Vagina (tissue), 2 donors: ENCODE results near the gene ATAD3B. TPM values are rescaled to one million over a fixed set of nuclear protein-coding genes. Genes with fewer than 3 reads are reported as not detected.

Source experiments
- DNase-seq, 2 donors: peaks; one replicate each; pipeline ENCODE4 v3.0.0-alpha.2; 2017; ENCODE audit errors: extremely low spot score in 2 of 2
- H3K27ac ChIP-seq: fragments of 200-600 bp; sonication (generic); one replicate; pipeline ENCODE4 v1.5.1; 2019
- H3K27me3 ChIP-seq: fragments of 200-600 bp; sonication (generic); one replicate; pipeline ENCODE4 v1.5.1; 2019
- H3K36me3 ChIP-seq, 2 donors: fragments of 200-600 bp; sonication (generic); one replicate each; pipeline ENCODE4 v1.5.1; 2017 to 2019
- H3K4me1 ChIP-seq: fragments of 200-600 bp; sonication (generic); one replicate; pipeline ENCODE4 v1.5.1; 2019
- H3K4me3 ChIP-seq, 2 donors: fragments of 200-600 bp; sonication (generic); 1 replicate in 1 of 2; 2 replicates in 1 of 2; pipeline ENCODE4 v1.5.1; 2016 to 2019
- H3K9me3 ChIP-seq: fragments of 200-600 bp; sonication (generic); one replicate; pipeline ENCODE4 v1.5.1; 2019
- CTCF ChIP-seq, 3 experiments: fragments of 450-650 bp in 2 of 3; fragments of 200-600 bp in 1 of 3; sonication (generic) in 1 of 3; IDR thresholded peaks; one replicate each; pipeline ENCODE4 v1.5.1; 2017 to 2019; ENCODE audit warnings: antibody characterized with exemption in 3 of 3, mild to moderate bottlenecking in 2 of 3, moderate library complexity in 2 of 3
- POLR2A ChIP-seq, 2 donors: fragments of 450-650 bp; IDR thresholded peaks; one replicate each; pipeline ENCODE4 v1.6.1; 2017; ENCODE audit warnings: antibody characterized with exemption in 2 of 2, mild to moderate bottlenecking in 2 of 2, moderate library complexity in 2 of 2
- POLR2AphosphoS5 ChIP-seq, 2 donors: sonication (generic); formaldehyde crosslinking; IDR thresholded peaks; one replicate each; pipeline ENCODE4 v1.9.0; 2017; ENCODE audit warnings: antibody characterized with exemption in 2 of 2, mild to moderate bottlenecking in 2 of 2, low read depth in 1 of 2; ENCODE audit not compliant: insufficient read depth in 1 of 2
- intact Hi-C: fragments of 100-400 bp; cut with DNase I; formaldehyde crosslinking; loops from one replicate; pipeline ENCODE4 v1.15.1; 2023
- total RNA-seq: library from RNA; depleted of rRNA; stranded (reverse); fragments of >200 nt; gene quantifications from one replicate; pipeline ENCODE4 v1.2.3, GENCODE V29; 2016

Gene ATAD3B
- total RNA-seq, 1 donor from 2014 or later = 17.7 TPM

- DNase-seq = no peak
- no peaks in the 10 kb centered on the region for H3K36me3 ChIP-seq
- intact Hi-C loops = no loop called here
- H3K4me3 ChIP-seq = peak overlapping the region; percentile 56 to 84
- peak; percentile 75 to 81 for TF ChIP-seq POLR2AphosphoS5 (IDR thresholded peaks at IDR 0.05; ENCODE audit: insufficient read depth in 1 of 2, low read depth in 1 of 2)
- TF ChIP-seq POLR2A (IDR thresholded peaks at IDR 0.05) = no peak
- peaks cover 86% of the 10 kb centered on the region for H3K4me1 ChIP-seq
- H3K27me3 ChIP-seq = no peaks in the 10 kb centered on the region
- no peaks in the 10 kb centered on the region for H3K9me3 ChIP-seq
- peak overlapping the region; percentile 90 for H3K27ac ChIP-seq
Observed at GRCh38 chr1:1432951-1433803, 38.4 kb upstream of the ATAD3B start.

GRCh38 chr1:1433804-1434130 is 37.8 kb upstream of the ATAD3B start:
- peak overlapping the region; percentile 56 to 84 for H3K4me3 ChIP-seq
- H3K27ac ChIP-seq = peak overlapping the region; percentile 90
- intact Hi-C loops = no loop called here
- peaks cover 86% of the 10 kb centered on the region for H3K4me1 ChIP-seq
- no peak for DNase-seq
- H3K27me3 ChIP-seq = no peaks in the 10 kb centered on the region
- peak in 1 of 2 donors; percentile 9 for TF ChIP-seq POLR2AphosphoS5 (IDR thresholded peaks at IDR 0.05; ENCODE audit: insufficient read depth in 1 of 2, low read depth in 1 of 2)
- no peak for TF ChIP-seq POLR2A (IDR thresholded peaks at IDR 0.05)
- no peak for TF ChIP-seq CTCF (IDR thresholded peaks at IDR 0.05)
- H3K9me3 ChIP-seq = no peaks in the 10 kb centered on the region
- no peaks in the 10 kb centered on the region for H3K36me3 ChIP-seq

DNA sequence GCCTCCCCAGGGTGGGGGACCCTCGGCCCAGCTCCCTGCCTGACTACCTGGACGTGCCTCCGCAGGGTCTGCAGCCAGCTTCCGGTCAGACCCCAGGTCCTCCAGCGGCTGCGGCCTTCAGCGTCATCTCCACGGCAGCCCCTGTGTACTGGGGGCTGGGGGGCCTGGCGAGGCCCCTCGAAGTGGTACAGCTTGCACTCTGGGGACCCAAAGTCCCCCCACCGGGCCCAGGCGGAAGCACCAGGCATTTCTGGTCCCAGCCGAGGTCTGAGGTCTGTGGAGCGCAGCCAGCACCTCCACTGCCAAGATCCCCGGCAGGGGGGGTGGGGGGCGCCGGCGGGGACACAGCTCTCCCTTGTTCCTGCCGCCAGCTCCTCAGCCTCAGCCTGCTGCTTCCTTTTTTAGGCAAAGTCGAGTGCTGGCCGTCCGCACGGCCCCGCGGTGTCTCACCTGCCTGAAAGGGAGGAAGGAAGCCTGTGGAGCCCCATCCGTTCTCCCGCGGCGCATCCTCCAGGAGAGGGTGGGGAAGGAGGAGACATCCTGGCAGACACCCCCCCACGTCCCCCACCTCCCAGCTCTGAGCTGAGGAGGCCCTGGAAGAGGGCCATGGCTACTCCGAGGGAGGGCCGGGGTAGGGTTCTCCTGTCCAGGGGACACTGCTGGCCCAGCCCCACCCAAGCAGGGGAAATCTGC is 37.3 kb upstream of the ATAD3B start:
- peaks cover 82% of the 10 kb centered on the region for H3K4me1 ChIP-seq
- H3K4me3 ChIP-seq = peak overlapping the region; percentile 56 to 84
- no peak for DNase-seq
- no peaks in the 10 kb centered on the region for H3K9me3 ChIP-seq
- no peaks in the 10 kb centered on the region for H3K27me3 ChIP-seq
- intact Hi-C loops = no loop called here
- H3K27ac ChIP-seq = peak overlapping the region; percentile 90
- TF ChIP-seq POLR2A (IDR thresholded peaks at IDR 0.05) = no peak
- peak in 1 of 2 donors; percentile 16 for TF ChIP-seq POLR2AphosphoS5 (IDR thresholded peaks at IDR 0.05; ENCODE audit: insufficient read depth in 1 of 2, low read depth in 1 of 2)
- TF ChIP-seq CTCF (IDR thresholded peaks at IDR 0.05) = peak in 1 of 3 experiments; percentile 13
- H3K36me3 ChIP-seq = no peaks in the 10 kb centered on the region

GRCh38 chr1:1434824-1435105 is 36.8 kb upstream of the ATAD3B start:
- DNase-seq = no peak
- H3K4me1 ChIP-seq = peaks cover 77% of the 10 kb centered on the region
- TF ChIP-seq CTCF (IDR thresholded peaks at IDR 0.05) (no peak), POLR2AphosphoS5 (IDR thresholded peaks at IDR 0.05; ENCODE audit: insufficient read depth in 1 of 2, low read depth in 1 of 2) (no peak), POLR2A (IDR thresholded peaks at IDR 0.05) (no peak)
- H3K9me3 ChIP-seq = no peaks in the 10 kb centered on the region
- intact Hi-C loops = no loop called here
- H3K36me3 ChIP-seq = no peaks in the 10 kb centered on the region
- peak overlapping the region; percentile 90 for H3K27ac ChIP-seq
- no peaks in the 10 kb centered on the region for H3K27me3 ChIP-seq
- H3K4me3 ChIP-seq = peak overlapping the region; percentile 56 to 84

DNA sequence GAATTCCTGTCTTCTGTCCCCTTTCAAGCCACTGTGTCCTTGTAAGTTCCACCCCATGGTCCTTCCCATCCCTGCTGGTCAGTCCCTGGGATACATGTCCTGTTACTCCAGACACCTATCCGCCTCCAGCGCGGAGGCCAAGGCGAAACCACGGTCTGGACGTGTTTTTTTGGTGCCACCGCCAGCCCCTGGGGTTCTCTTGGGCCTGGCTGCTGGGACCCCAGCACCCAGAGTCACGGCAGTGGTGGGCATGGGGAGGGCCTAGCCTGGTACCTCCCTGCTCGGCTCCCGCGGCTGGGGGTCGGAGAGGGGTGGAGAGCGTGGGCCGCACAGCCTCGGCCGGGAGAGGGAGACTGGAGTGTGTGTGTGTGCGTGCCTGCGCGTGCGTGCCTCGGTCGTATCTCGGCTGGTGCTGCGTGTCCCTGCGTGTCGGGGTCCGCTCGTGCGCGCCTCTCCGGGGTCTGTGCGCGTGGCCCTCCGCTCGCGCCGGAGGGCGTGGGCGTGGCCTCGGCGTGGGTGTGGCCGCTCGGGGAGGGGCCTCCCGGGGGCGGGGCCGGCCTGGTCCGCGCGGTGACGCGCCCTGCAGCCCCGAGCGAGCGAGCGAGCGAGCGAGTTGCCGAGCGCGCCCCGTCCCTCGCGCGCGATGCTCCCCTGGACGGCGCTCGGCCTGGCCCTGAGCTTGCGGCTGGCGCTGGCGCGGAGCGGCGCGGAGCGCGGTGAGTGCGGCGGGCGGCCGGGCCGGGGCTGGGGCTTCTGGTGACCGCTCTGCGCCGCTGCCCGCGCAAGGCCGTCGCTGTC is 36.3 kb upstream of the ATAD3B start, which contains the start of gene VWA1:
Gene VWA1, plus strand, starts transcription at position 585 of the 798 bp plus-strand sequence. Its CDS starts 59 bp downstream, at position 644.
- DNase-seq = no peak
- TF ChIP-seq POLR2A (IDR thresholded peaks at IDR 0.05) (peak in 1 of 2 donors; percentile 24), POLR2AphosphoS5 (IDR thresholded peaks at IDR 0.05; ENCODE audit: insufficient read depth in 1 of 2, low read depth in 1 of 2) (peak in 1 of 2 donors; percentile 64), CTCF (IDR thresholded peaks at IDR 0.05) (no peak)

More for the DNA sequence above, 36.3 kb upstream of the ATAD3B start, which contains the start of gene VWA1:
- Histone ChIP-seq H3K27ac (peak within 1 kb of the TSS; percentile 90), H3K27me3 (no peaks in the 10 kb centered on the region), H3K36me3 (no peaks in the 10 kb centered on the region), H3K4me3 (peak within 1 kb of the TSS; percentile 56 to 84), H3K9me3 (no peaks in the 10 kb centered on the region), H3K4me1 (peaks cover 73% of the 10 kb centered on the region)
- intact Hi-C loops = no loop called here
